NCI-H2107 treated with DMSO at 0.1 percent for 48 hours (cell line): ENCODE measurements around the gene PPP1R10.
"Not testable (repeated sequence)": the region's sequence is repeated elsewhere in the genome, so short reads cannot be mapped to it uniquely, and the experiment has no call there.

Experiments
- DNase-seq: peaks from one replicate; lab custom pipeline; 2025; ENCODE audit not compliant: unreplicated experiment; lab: John Stamatoyannopoulos, UW

The PPP1R10 gene

GRCh38 chr6:30616811-30617564, at the start of gene PPP1R10:
TSS of gene PPP1R10 (minus strand) at chr6:30617243. CDS start at chr6:30609944, 7,299 bp downstream.
- DNase-seq, result peak; percentile 96

- DNase-seq, result not testable (repeated sequence)
Measured at GRCh38 chr6:30666300-30666699, 49.3 kb upstream of the PPP1R10 start.

DNA sequence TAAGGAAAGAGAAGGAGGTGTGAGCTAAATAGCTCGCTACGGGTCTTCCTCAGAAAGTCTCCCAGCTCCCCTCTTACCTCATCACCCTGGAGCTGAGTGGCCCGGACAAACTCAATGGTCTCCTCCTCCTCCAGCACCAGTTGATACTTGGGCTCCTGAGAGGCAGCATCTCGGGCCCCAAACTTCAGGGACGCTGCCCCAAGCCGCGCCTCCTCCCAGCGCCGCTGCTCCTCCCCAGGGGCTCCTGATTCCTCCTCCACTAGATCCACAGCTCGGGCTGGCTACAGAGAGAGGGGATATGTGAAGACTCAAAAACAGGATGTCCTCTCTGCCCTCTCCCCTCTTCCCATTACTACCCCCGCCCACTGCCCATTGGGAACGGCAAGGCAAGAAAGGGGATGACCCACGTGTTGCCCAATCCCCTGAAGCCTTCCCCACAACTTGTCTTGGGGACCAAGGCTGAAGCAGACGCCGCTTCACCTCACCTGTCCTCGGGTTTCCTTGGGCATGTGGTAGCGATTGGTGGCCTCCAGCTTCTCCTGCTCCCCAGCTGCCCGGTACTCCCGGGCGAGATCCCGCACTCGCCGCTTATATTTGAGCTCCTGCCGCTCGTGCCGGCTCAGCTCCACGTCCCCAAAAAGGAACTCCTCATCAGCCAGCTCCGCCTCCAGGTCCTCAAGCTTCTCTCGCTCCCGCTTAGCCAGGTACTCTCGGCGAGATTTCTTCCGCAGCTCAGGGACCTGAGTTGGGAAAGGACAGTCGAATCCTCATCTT, 48.1 kb upstream of the PPP1R10 start:
- no peak for DNase-seq

DNA sequence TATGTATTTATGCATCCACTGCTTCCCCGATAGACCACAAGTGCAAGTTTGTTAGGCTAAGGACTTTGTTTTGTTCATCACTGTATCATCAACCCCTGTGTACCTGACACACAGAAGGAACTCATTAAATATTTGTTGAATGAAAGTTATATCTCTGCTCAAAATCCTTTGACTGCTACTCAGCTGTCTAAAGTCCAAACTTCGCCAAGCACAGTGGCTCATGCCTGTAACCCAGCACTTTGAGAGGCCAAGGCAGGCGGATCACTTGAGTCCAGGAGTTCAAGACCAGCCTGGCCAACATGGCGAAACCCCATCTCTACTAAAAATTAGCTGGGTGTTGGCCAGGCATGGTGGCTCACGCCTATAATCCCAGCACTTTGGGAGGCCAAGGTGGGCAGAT, 40.9 kb upstream of the PPP1R10 start:
- not testable (repeated sequence) for DNase-seq

DNA sequence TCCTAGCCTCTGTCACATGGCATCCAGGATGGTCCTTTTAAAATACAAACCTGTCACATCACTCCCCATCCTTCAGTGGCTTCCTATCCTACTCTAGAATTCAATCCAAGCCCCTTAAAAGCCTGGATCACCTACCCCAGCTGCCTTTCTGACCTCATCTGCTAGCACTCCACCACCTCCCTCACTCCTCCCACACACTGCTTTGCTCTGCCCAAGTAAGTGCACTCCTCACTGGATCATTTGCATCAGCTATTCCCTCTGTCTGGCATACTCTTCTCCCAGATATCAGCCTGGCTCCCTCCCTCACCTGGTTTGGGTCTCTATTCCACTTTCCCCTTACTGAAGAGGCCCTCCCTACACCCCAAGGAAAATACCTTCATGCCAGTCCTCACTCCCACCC, 40.4 kb upstream of the PPP1R10 start:
- DNase-seq, result no peak

GRCh38 chr6:30656513-30656912, 39.5 kb upstream of the PPP1R10 start:
- no peak for DNase-seq

DNA sequence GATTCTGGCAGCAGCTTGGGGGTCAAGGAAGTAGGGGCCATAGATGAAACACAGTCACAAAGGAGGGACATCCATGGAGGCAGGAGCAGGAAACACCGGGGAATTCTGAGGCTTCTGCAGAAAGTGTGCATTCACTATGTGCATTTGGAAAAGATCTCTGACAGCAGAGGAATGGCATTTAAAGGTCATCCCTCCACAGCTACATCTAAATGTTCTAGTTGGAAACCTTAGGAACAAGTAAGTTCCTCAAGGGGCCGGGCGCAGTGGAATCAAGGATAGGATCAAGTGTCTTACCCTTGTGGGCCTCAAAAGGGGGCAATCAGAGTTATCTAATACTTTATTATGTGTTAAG, 38.7 kb upstream of the PPP1R10 start:
- no peak for DNase-seq

GRCh38 chr6:30654798-30655742, 38.0 kb upstream of the PPP1R10 start:
- DNase-seq, result no peak

DNA sequence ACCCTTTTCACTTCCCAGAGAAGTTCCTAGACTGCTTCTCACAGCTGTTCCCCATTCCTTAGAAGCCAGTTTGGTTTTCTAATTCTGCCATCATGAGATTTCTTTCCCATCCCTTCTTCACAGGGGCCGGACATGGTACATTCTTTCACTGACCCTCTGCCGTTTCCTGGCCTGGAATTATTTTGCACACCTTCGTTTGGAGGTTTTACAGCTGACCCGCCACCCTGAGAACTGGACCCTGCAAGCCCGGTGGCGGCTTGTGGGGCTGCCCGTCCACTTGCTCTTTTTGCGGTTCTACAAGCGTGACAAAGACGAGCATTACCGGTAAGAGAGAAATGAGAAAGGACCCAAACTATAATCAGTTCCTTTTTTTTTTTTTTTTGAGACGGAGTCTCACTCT, 34.1 kb upstream of the PPP1R10 start:
- no peak for DNase-seq

DNA sequence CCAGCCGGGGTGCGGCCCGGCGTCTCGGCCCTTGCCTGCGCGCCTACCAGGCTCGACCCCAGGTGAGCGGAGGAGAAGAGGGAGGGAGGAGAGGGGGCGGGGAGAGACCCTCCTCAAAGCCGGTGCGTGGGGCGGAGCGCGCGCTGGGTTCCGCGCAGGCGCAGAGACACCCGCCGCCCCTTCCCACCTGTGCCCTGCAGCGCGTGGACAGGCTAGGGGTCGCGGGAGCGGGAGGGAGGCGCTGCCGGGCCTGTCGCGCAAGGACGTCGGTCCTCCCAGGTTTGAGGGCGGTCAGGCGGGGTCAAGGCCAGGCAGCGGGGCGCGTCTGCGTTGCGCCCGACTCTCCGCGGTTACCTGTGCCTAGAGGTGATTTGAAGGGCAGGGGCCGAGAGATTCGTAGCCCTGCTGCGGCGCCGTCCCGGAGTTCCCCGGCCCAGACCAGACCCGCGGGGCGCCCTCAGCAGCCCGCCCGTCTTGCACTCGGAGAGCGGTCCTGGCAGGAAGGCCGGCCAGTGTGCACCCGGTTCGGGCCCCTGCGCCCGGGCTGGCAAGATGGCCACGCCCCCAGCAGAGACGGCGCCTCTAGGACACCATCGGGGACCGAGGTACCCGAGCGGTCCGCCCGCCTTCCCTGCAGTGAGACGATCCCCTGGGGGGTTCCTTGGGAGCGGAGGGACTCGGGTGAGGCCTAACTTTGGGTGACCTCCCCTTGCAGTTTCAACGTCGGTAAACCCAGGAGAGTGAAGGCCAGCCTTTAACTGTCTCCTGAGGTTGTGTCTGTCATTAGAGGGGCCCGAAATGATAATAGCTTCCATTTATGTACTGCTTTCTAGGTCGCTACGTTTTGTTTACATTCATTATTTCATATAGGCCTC, 30.4 kb upstream of the PPP1R10 start:
- no peak for DNase-seq

GRCh38 chr6:30646450-30647241, 29.6 kb upstream of the PPP1R10 start, which contains the start of gene C6orf136:
TSS of gene C6orf136 (plus strand) at chr6:30647133. CDS start at chr6:30647232, 99 bp downstream.
- peak; percentile 27 for DNase-seq

DNA sequence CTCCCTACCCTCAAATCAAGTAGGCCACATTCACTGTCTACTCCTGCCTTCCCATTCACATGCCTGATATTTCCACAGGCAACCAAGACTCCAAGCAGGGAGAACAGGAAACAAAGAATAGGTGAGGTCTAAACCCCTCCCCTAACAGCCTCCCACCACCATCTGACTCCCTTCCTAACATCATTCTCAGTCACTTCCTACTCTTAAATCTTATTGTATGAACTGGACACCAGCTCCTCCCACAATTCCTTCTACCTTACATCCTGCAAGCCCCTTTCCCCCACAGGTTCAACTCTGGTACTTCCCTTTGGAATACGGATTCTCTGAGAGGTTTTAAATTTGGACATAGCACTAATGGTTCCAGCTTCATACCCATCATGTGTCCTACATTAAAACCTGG, 28.9 kb upstream of the PPP1R10 start:
- no peak for DNase-seq

GRCh38 chr6:30644769-30645168, 27.7 kb upstream of the PPP1R10 start:
- no peak for DNase-seq

GRCh38 chr6:30643656-30644055, 26.6 kb upstream of the PPP1R10 start:
- no peak for DNase-seq

- DNase-seq, result no peak
Measured at GRCh38 chr6:30641048-30641447, 24.0 kb upstream of the PPP1R10 start.

DNA sequence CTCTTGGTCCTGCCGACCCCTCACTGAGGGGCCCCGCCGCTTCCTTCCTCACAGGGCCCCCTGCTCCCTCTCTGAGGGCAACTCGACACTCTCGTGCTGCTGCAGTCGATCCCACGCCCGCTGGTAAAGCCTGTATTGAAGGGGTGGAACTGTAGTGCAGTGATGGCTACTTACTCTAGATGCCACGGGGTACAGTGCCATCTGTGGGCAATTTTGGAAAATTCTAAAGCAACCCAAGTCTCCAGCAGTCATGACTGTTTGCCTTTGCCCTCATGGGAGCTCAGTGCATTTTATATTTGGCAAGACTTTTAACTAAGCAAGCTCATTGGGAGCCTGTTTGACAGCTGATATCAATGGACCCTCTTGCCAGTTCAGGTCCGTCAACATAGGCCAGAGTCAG, 23.4 kb upstream of the PPP1R10 start:
- no peak for DNase-seq

DNA sequence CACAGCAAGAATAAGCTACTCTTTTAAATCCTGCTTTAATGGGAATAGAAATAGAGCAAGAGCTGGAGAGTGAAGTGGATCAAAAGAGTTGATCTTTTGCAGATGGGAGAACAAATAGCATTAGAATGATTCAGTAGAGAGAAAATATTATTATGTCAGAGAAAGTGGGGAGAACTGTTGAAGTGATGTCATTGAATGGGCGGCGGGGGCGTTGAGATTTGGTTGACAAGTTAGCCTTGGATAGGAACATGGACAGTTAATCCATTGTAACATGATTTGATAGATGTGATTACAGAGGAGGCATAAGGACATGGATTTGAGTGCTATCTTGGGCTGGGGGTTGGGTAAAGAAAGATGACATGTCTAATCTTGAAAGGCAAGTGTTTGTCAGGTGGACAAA, 18.8 kb upstream of the PPP1R10 start:
- no peak for DNase-seq

- DNase-seq, result peak; percentile 38
Measured at GRCh38 chr6:30626484-30627366, 9.7 kb upstream of the PPP1R10 start, which contains the start of gene ATAT1. TSS of gene ATAT1 (plus strand) at chr6:30626874.
